GM12892 (cell line): Measurements from ENCODE around the gene FSD2.
"Not testable (repeated sequence)": the region's sequence is repeated elsewhere in the genome, so short reads cannot be mapped to it uniquely, and the experiment has no call there.

Experiments
- POLR2A ChIP-seq: IDR thresholded peaks from 2 replicates; pipeline ENCODE4 v1.6.1; 2011; ENCODE audit warnings: low read depth, low read length, control low read depth
- POLR2AphosphoS5 ChIP-seq: IDR thresholded peaks from 2 replicates; pipeline ENCODE4 v1.6.1; 2011; ENCODE audit warnings: low read depth, low read length, control low read depth
- TAF1 ChIP-seq: IDR thresholded peaks from 2 replicates; pipeline ENCODE4 v1.6.1; 2011; ENCODE audit warnings: low read depth, mild to moderate bottlenecking, control low read depth, low read length, borderline replicate concordance

DNA sequence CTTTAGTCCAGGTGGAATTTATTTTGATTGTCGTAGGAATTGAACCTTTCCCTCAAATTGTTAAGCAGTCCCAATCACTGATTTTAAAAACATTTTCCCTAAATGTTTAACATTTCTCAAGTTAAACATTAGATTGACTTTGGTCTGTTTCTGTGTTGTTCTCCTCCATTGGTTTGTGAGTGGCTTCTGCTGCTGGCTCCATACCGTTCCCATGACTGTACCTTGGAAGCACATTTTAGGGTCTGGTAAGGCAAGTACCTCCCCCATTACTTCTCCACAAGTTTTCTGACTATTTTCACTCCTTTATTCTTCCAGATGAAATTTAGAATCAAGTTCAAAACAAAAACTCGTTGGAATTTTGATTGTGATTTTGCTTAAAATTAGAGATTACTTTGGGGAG is 15.5 kb upstream of the FSD2 start:
- not testable (repeated sequence) for TF ChIP-seq POLR2A, POLR2AphosphoS5, TAF1
